ENCODE results near the gene RPL35. TPM values are rescaled to one million over a fixed set of nuclear protein-coding genes. Genes with fewer than 3 reads are reported as not detected.
A peak's percentile ranks its signal among the peaks of the same experiment; 100 is the strongest.
"Not testable (repeated sequence)": the region's sequence is repeated elsewhere in the genome, so short reads cannot be mapped to it uniquely, and the experiment has no call there.

The RPL35 gene
- total RNA-seq, 1 donor from 2014 or later, result 1,735 TPM

- Mint-ChIP-seq H3K9me3 (no peaks in the 10 kb centered on the region), H3K27me3 (ENCODE audit: low read depth) (peaks cover 8% of the 10 kb centered on the region), H3K27ac (peak overlapping the region; percentile 1), H3K4me3 (ENCODE audit: low read depth) (no peak overlapping the region), H3K36me3 (ENCODE audit: low read depth) (peaks cover 38% of the 10 kb centered on the region), H3K4me1 (ENCODE audit: low read depth) (peaks cover 11% of the 10 kb centered on the region)
- DNase-seq (ENCODE audit: low spot score), result no peak
- intact Hi-C loops (cut with micrococcal nuclease), result loop anchor here (10.0 kb wide), 1 partner anchor 520 kb away; no protein-coding TSS in a partner anchor
Measured at GRCh38 chr9:124854822-124855221, 6.9 kb downstream of the RPL35 start.

- intact Hi-C loops (cut with micrococcal nuclease), result loop anchor here (10.0 kb wide), 1 partner anchor 521 kb away; no protein-coding TSS in a partner anchor
- no peak overlapping the region for H3K27ac Mint-ChIP-seq
- DNase-seq (ENCODE audit: low spot score), result no peak
- no peak overlapping the region for H3K4me3 Mint-ChIP-seq (ENCODE audit: low read depth)
- no peaks in the 10 kb centered on the region for H3K9me3 Mint-ChIP-seq
- H3K36me3 Mint-ChIP-seq (ENCODE audit: low read depth), result peaks cover 31% of the 10 kb centered on the region
- peaks cover 8% of the 10 kb centered on the region for H3K27me3 Mint-ChIP-seq (ENCODE audit: low read depth)
- peaks cover 6% of the 10 kb centered on the region for H3K4me1 Mint-ChIP-seq (ENCODE audit: low read depth)
Measured at GRCh38 chr9:124854161-124854560, 7.6 kb downstream of the RPL35 start.

GRCh38 chr9:124853605-124854143, 8.1 kb downstream of the RPL35 start:
- Mint-ChIP-seq H3K9me3 (no peaks in the 10 kb centered on the region), H3K4me1 (ENCODE audit: low read depth) (peaks cover 6% of the 10 kb centered on the region), H3K4me3 (ENCODE audit: low read depth) (peak overlapping the region; percentile 47), H3K27ac (no peak overlapping the region), H3K36me3 (ENCODE audit: low read depth) (peaks cover 26% of the 10 kb centered on the region), H3K27me3 (ENCODE audit: low read depth) (peaks cover 8% of the 10 kb centered on the region)
- no peak for DNase-seq (ENCODE audit: low spot score)
- intact Hi-C loops (cut with micrococcal nuclease), result loop anchor here (1.0 to 10.0 kb wide), 4 partner anchors 8 to 521 kb away; partner anchors contain the start of gene RPL35

- peak within 1 kb of the TSS; percentile 66 for H3K4me3 Mint-ChIP-seq (ENCODE audit: low read depth)
- peaks cover 19% of the 10 kb centered on the region for H3K36me3 Mint-ChIP-seq (ENCODE audit: low read depth)
- H3K9me3 Mint-ChIP-seq, result no peaks in the 10 kb centered on the region
- intact Hi-C loops (cut with micrococcal nuclease), result loop anchor here (1.0 to 10.0 kb wide), 4 partner anchors 8 to 522 kb away; partner anchors contain the start of gene RPL35
- peaks cover 8% of the 10 kb centered on the region for H3K27me3 Mint-ChIP-seq (ENCODE audit: low read depth)
- H3K4me1 Mint-ChIP-seq (ENCODE audit: low read depth), result peaks cover 6% of the 10 kb centered on the region
- no peak within 1 kb of the TSS for H3K27ac Mint-ChIP-seq
- peak; percentile 74 for DNase-seq (ENCODE audit: low spot score)
Measured at GRCh38 chr9:124852829-124853531, 8.8 kb downstream of the RPL35 start, which contains the start of gene WDR38. WDR38 (plus strand) TSS chr9:124853460; CDS start chr9:124853532, 72 bp downstream.

GRCh38 chr9:124852121-124852828, 9.5 kb downstream of the RPL35 start:
- no peak overlapping the region for H3K4me3 Mint-ChIP-seq (ENCODE audit: low read depth)
- H3K27ac Mint-ChIP-seq, result no peak overlapping the region
- H3K36me3 Mint-ChIP-seq (ENCODE audit: low read depth), result peaks cover 12% of the 10 kb centered on the region
- no peaks in the 10 kb centered on the region for H3K9me3 Mint-ChIP-seq
- no peak for DNase-seq (ENCODE audit: low spot score)
- H3K4me1 Mint-ChIP-seq (ENCODE audit: low read depth), result peaks cover 3% of the 10 kb centered on the region
- peaks cover 11% of the 10 kb centered on the region for H3K27me3 Mint-ChIP-seq (ENCODE audit: low read depth)
- intact Hi-C loops (cut with micrococcal nuclease), result loop anchor here (2.0 to 10.0 kb wide), 2 partner anchors 139 to 523 kb away; no protein-coding TSS in a partner anchor

GRCh38 chr9:124849801-124850200, 12.0 kb downstream of the RPL35 start:
- peaks cover 3% of the 10 kb centered on the region for H3K4me1 Mint-ChIP-seq (ENCODE audit: low read depth)
- no peak overlapping the region for H3K27ac Mint-ChIP-seq
- intact Hi-C loops (cut with micrococcal nuclease), result loop anchor here (10.0 kb wide), 1 partner anchor 525 kb away; no protein-coding TSS in a partner anchor
- no peaks in the 10 kb centered on the region for H3K36me3 Mint-ChIP-seq (ENCODE audit: low read depth)
- DNase-seq (ENCODE audit: low spot score), result no peak
- H3K9me3 Mint-ChIP-seq, result no peaks in the 10 kb centered on the region
- H3K4me3 Mint-ChIP-seq (ENCODE audit: low read depth), result no peak overlapping the region
- H3K27me3 Mint-ChIP-seq (ENCODE audit: low read depth), result peaks cover 11% of the 10 kb centered on the region

GRCh38 chr9:124846969-124847368, 14.8 kb downstream of the RPL35 start:
- Mint-ChIP-seq H3K4me3 (ENCODE audit: low read depth) (no peak overlapping the region), H3K4me1 (ENCODE audit: low read depth) (no peaks in the 10 kb centered on the region), H3K27me3 (ENCODE audit: low read depth) (peaks cover 8% of the 10 kb centered on the region), H3K27ac (no peak overlapping the region), H3K36me3 (ENCODE audit: low read depth) (no peaks in the 10 kb centered on the region), H3K9me3 (no peaks in the 10 kb centered on the region)
- intact Hi-C loops (cut with micrococcal nuclease), result no loop called here
- DNase-seq (ENCODE audit: low spot score), result no peak

GRCh38 chr9:124846467-124846866, 15.3 kb downstream of the RPL35 start:
- H3K4me1 Mint-ChIP-seq (ENCODE audit: low read depth); H3K27me3 Mint-ChIP-seq (ENCODE audit: low read depth); H3K27ac Mint-ChIP-seq; H3K36me3 Mint-ChIP-seq (ENCODE audit: low read depth); H3K9me3 Mint-ChIP-seq; DNase-seq (ENCODE audit: low spot score); intact Hi-C loops (cut with micrococcal nuclease); H3K4me3 Mint-ChIP-seq (ENCODE audit: low read depth): not testable (repeated sequence)

- peaks cover 2% of the 10 kb centered on the region for H3K27me3 Mint-ChIP-seq (ENCODE audit: low read depth)
- no peaks in the 10 kb centered on the region for H3K9me3 Mint-ChIP-seq
- no peaks in the 10 kb centered on the region for H3K4me1 Mint-ChIP-seq (ENCODE audit: low read depth)
- H3K4me3 Mint-ChIP-seq (ENCODE audit: low read depth), result no peak overlapping the region
- intact Hi-C loops (cut with micrococcal nuclease), result no loop called here
- no peak overlapping the region for H3K27ac Mint-ChIP-seq
- DNase-seq (ENCODE audit: low spot score), result no peak
- no peaks in the 10 kb centered on the region for H3K36me3 Mint-ChIP-seq (ENCODE audit: low read depth)
Measured at GRCh38 chr9:124844291-124844690, 17.5 kb downstream of the RPL35 start.

GRCh38 chr9:124843456-124844034, 18.2 kb downstream of the RPL35 start:
- DNase-seq (ENCODE audit: low spot score), result no peak
- Mint-ChIP-seq H3K27ac (no peak overlapping the region), H3K9me3 (no peaks in the 10 kb centered on the region), H3K4me1 (ENCODE audit: low read depth) (no peaks in the 10 kb centered on the region), H3K4me3 (ENCODE audit: low read depth) (no peak overlapping the region), H3K27me3 (ENCODE audit: low read depth) (peaks cover 2% of the 10 kb centered on the region), H3K36me3 (ENCODE audit: low read depth) (no peaks in the 10 kb centered on the region)
- intact Hi-C loops (cut with micrococcal nuclease), result no loop called here

GRCh38 chr9:124841075-124841821, 20.5 kb downstream of the RPL35 start:
- Mint-ChIP-seq H3K36me3 (ENCODE audit: low read depth) (no peaks in the 10 kb centered on the region), H3K27me3 (ENCODE audit: low read depth) (peaks cover 9% of the 10 kb centered on the region), H3K9me3 (no peaks in the 10 kb centered on the region), H3K27ac (no peak overlapping the region), H3K4me1 (ENCODE audit: low read depth) (no peaks in the 10 kb centered on the region), H3K4me3 (ENCODE audit: low read depth) (no peak overlapping the region)
- DNase-seq (ENCODE audit: low spot score), result no peak
- intact Hi-C loops (cut with micrococcal nuclease), result no loop called here

- Mint-ChIP-seq H3K4me3 (ENCODE audit: low read depth) (no peak overlapping the region), H3K4me1 (ENCODE audit: low read depth) (no peaks in the 10 kb centered on the region), H3K27ac (no peak overlapping the region), H3K9me3 (no peaks in the 10 kb centered on the region), H3K27me3 (ENCODE audit: low read depth) (peaks cover 9% of the 10 kb centered on the region), H3K36me3 (ENCODE audit: low read depth) (no peaks in the 10 kb centered on the region)
- DNase-seq (ENCODE audit: low spot score), result no peak
- intact Hi-C loops (cut with micrococcal nuclease), result no loop called here
Measured at GRCh38 chr9:124840300-124840833, 21.4 kb downstream of the RPL35 start.

Measured in activated T-helper 2 cell treated with anti-CD3 and anti-CD28 coated beads, Interferon-gamma antibody, Interleukin-2, Interleukin-4, amounts not matched to agents 10 μg/mL and 5 μg/mL and 100 μg/mL, durations not matched to agents 14 hours and 24 hours and 36 hours (primary cell).